Sigmoid colon (tissue), 7 donors: ENCODE results near the gene EARS2. TPM values are rescaled to one million over a fixed set of nuclear protein-coding genes. Genes with fewer than 3 reads are reported as not detected.

Source experiments
- DNase-seq: peaks from one replicate; pipeline ENCODE4 v3.0.0-alpha.2; 2019
- H3K27ac ChIP-seq, 4 donors: fragments of 200-600 bp; sonication (generic); one replicate each; pipeline ENCODE4 v1.5.1; 2016 to 2019; ENCODE audit warnings: mild to moderate bottlenecking in 1 of 4
- H3K27me3 ChIP-seq, 3 donors: fragments of 200-600 bp; sonication (generic); one replicate each; pipeline ENCODE4 v1.5.1; 2019; ENCODE audit warnings: mild to moderate bottlenecking in 1 of 3
- H3K36me3 ChIP-seq, 4 donors: fragments of 200-600 bp; sonication (generic); one replicate each; pipeline ENCODE4 v1.5.1; 2016 to 2019
- H3K4me1 ChIP-seq, 4 donors: fragments of 200-600 bp; sonication (generic); one replicate each; pipeline ENCODE4 v1.5.1; 2017 to 2019
- H3K4me3 ChIP-seq, 4 donors: fragments of 200-600 bp; sonication (generic); one replicate each; pipeline ENCODE4 v1.5.1; 2017 to 2019; ENCODE audit warnings: mild to moderate bottlenecking in 2 of 4, moderate library complexity in 1 of 4
- H3K9me3 ChIP-seq, 4 donors: fragments of 200-600 bp in 3 of 4; sonication (generic) in 3 of 4; one replicate each; pipeline versions ENCODE4 v1.5.1 to v1.6.1; 2013 to 2019
- EP300 ChIP-seq, 4 donors: sonication (generic); formaldehyde crosslinking; IDR thresholded peaks; one replicate each; pipeline ENCODE4 v1.6.1; 2017; ENCODE audit warnings: antibody characterized with exemption in 4 of 4
- POLR2A ChIP-seq, 2 donors: fragments of 450-650 bp; IDR thresholded peaks; one replicate each; pipeline ENCODE4 v1.6.1; 2016; ENCODE audit warnings: antibody characterized with exemption in 2 of 2, mild to moderate bottlenecking in 2 of 2, moderate library complexity in 2 of 2
- POLR2AphosphoS5 ChIP-seq, 4 donors: sonication (generic); formaldehyde crosslinking; IDR thresholded peaks; one replicate each; pipeline ENCODE4 v1.6.1; 2017; ENCODE audit warnings: antibody characterized with exemption in 4 of 4
- WGBS, 2 donors: extraction: QIAGEN DNeasy Blood & Tissue Kit; methylation state at CpG; one replicate each; pipeline ENCODE4 v1.1.7; 2013; 5-methylcytosine and 5-hydroxymethylcytosine counted together
- intact Hi-C: fragments of 100-400 bp; cut with DNase I; formaldehyde crosslinking; loops from one replicate; pipeline ENCODE4 v1.15.1; 2023
- polyA plus RNA-seq, 3 donors: library from polyadenylated mRNA; stranded (reverse); fragments of 200-250 nt; gene quantifications; one replicate each; pipeline ENCODE4 v1.2.3, GENCODE V29; 2013
- total RNA-seq, 4 donors: library from RNA; depleted of rRNA; stranded (reverse); fragments of >200 nt; gene quantifications; one replicate each; pipeline ENCODE4 v1.1.0, GENCODE V29; 2016
- TF ChIP-seq, protein P1 (sequence below), 4 experiments: fragments of 450-650 bp in 3 of 4; fragments of 200-600 bp in 1 of 4; IDR thresholded peaks; one replicate each; pipeline ENCODE4 v1.5.1; 2016 to 2019; ENCODE audit warnings: antibody characterized with exemption in 4 of 4, mild to moderate bottlenecking in 3 of 4, moderate library complexity in 2 of 4
- donor health status: healthy with polysubstance abuse.
- donor health status: Bipolar disorder and iron deficiency.
- donor health status: healthy.

The EARS2 gene
- total and polyA plus RNA-seq, 7 donors = 6.6 to 19.4 (median 8.2) TPM

GRCh38 chr16:23520500-23520899 lies 36.6 kb downstream of the EARS2 start:
- TF ChIP-seq POLR2A (IDR thresholded peaks at IDR 0.05) (no peak), EP300 (IDR thresholded peaks at IDR 0.05) (no peak), POLR2AphosphoS5 (IDR thresholded peaks at IDR 0.05) (no peak)
- TF ChIP-seq, protein P1, sequence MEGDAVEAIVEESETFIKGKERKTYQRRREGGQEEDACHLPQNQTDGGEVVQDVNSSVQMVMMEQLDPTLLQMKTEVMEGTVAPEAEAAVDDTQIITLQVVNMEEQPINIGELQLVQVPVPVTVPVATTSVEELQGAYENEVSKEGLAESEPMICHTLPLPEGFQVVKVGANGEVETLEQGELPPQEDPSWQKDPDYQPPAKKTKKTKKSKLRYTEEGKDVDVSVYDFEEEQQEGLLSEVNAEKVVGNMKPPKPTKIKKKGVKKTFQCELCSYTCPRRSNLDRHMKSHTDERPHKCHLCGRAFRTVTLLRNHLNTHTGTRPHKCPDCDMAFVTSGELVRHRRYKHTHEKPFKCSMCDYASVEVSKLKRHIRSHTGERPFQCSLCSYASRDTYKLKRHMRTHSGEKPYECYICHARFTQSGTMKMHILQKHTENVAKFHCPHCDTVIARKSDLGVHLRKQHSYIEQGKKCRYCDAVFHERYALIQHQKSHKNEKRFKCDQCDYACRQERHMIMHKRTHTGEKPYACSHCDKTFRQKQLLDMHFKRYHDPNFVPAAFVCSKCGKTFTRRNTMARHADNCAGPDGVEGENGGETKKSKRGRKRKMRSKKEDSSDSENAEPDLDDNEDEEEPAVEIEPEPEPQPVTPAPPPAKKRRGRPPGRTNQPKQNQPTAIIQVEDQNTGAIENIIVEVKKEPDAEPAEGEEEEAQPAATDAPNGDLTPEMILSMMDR (IDR thresholded peaks at IDR 0.05) = no peak
- Histone ChIP-seq H3K27ac (no peak overlapping the region), H3K36me3 (peaks cover 4 to 46% (median 18%) of the 10 kb centered on the region in 4 donors), H3K4me1 (no peaks in the 10 kb centered on the region), H3K9me3 (no peaks in the 10 kb centered on the region), H3K27me3 (no peaks in the 10 kb centered on the region), H3K4me3 (no peak overlapping the region)
- intact Hi-C loops = no loop called here
- DNase-seq = no peak
- WGBS, 2 donors = 79 to 89% methylated on average over 4 of the region's 4 CpGs

- intact Hi-C loops = no loop called here
- no peak overlapping the region for H3K4me3 ChIP-seq
- WGBS, 2 donors = 88 to 96% methylated on average over 5 of the region's 5 CpGs
- H3K9me3 ChIP-seq = no peaks in the 10 kb centered on the region
- H3K27me3 ChIP-seq = no peaks in the 10 kb centered on the region
- DNase-seq = no peak
- TF ChIP-seq POLR2A (IDR thresholded peaks at IDR 0.05) = no peak
- H3K27ac ChIP-seq = no peak overlapping the region
- H3K4me1 ChIP-seq = no peaks in the 10 kb centered on the region
- peaks cover 4 to 42% (median 13%) of the 10 kb centered on the region in 4 donors for H3K36me3 ChIP-seq
Observed at GRCh38 chr16:23519282-23519681, 37.9 kb downstream of the EARS2 start.

- no peaks in the 10 kb centered on the region for H3K4me1 ChIP-seq
- no peak overlapping the region for H3K27ac ChIP-seq
- H3K9me3 ChIP-seq = no peaks in the 10 kb centered on the region
- peaks cover 3 to 34% (median 6%) of the 10 kb centered on the region in 4 donors for H3K36me3 ChIP-seq
- WGBS, 2 donors = 57 to 65% methylated on average over 3 of the region's 3 CpGs
- DNase-seq = no peak
- TF ChIP-seq EP300 (IDR thresholded peaks at IDR 0.05) (no peak), POLR2AphosphoS5 (IDR thresholded peaks at IDR 0.05) (no peak), POLR2A (IDR thresholded peaks at IDR 0.05) (no peak)
- TF ChIP-seq, protein P1 (IDR thresholded peaks at IDR 0.05) = no peak
- H3K27me3 ChIP-seq = no peaks in the 10 kb centered on the region
- H3K4me3 ChIP-seq = no peak overlapping the region
- intact Hi-C loops = no loop called here
Observed at GRCh38 chr16:23518435-23518891, 38.7 kb downstream of the EARS2 start.

GRCh38 chr16:23516366-23517137 lies 40.6 kb downstream of the EARS2 start:
- intact Hi-C loops = no loop called here
- H3K27me3 ChIP-seq = no peaks in the 10 kb centered on the region
- H3K9me3 ChIP-seq = no peaks in the 10 kb centered on the region
- H3K4me3 ChIP-seq = no peak overlapping the region
- TF ChIP-seq, protein P1 (IDR thresholded peaks at IDR 0.05) = no peak
- TF ChIP-seq POLR2AphosphoS5 (IDR thresholded peaks at IDR 0.05) = no peak
- no peak for TF ChIP-seq EP300 (IDR thresholded peaks at IDR 0.05)
- TF ChIP-seq POLR2A (IDR thresholded peaks at IDR 0.05) = no peak
- peaks cover 0 to 16% (median 0%) of the 10 kb centered on the region in 4 donors for H3K36me3 ChIP-seq
- no peak for DNase-seq
- WGBS, 2 donors = 67 to 76% methylated on average over 4 of the region's 4 CpGs
- H3K27ac ChIP-seq = no peak overlapping the region
- H3K4me1 ChIP-seq = no peaks in the 10 kb centered on the region

GRCh38 chr16:23515881-23516280 lies 41.3 kb downstream of the EARS2 start:
- intact Hi-C loops = no loop called here
- Histone ChIP-seq H3K27me3 (no peaks in the 10 kb centered on the region), H3K36me3 (peaks cover 0 to 16% (median 0%) of the 10 kb centered on the region in 4 donors), H3K27ac (no peak overlapping the region), H3K4me3 (no peak overlapping the region), H3K9me3 (no peaks in the 10 kb centered on the region), H3K4me1 (peaks cover 0 to 2% (median 0%) of the 10 kb centered on the region in 4 donors)
- DNase-seq = no peak
- WGBS, 2 donors = 97% methylated on average over 5 of the region's 5 CpGs
- TF ChIP-seq POLR2A (IDR thresholded peaks at IDR 0.05) (no peak), POLR2AphosphoS5 (IDR thresholded peaks at IDR 0.05) (no peak), EP300 (IDR thresholded peaks at IDR 0.05) (no peak)
- TF ChIP-seq, protein P1 (IDR thresholded peaks at IDR 0.05) = no peak
